Activated CD4-positive, CD25-positive, alpha-beta regulatory T cell treated with anti-CD3 and anti-CD28 coated beads, Interleukin-2, amount 50 U/mL, for 72 hours (primary cell): ENCODE measurements around the gene STX12.
"Not testable (repeated sequence)": the region's sequence is repeated elsewhere in the genome, so short reads cannot be mapped to it uniquely, and the experiment has no call there.

ENCODE experiments used
- DNase-seq: peaks from one replicate; pipeline ENCODE4 v3.0.0; 2021

The STX12 gene

DNA sequence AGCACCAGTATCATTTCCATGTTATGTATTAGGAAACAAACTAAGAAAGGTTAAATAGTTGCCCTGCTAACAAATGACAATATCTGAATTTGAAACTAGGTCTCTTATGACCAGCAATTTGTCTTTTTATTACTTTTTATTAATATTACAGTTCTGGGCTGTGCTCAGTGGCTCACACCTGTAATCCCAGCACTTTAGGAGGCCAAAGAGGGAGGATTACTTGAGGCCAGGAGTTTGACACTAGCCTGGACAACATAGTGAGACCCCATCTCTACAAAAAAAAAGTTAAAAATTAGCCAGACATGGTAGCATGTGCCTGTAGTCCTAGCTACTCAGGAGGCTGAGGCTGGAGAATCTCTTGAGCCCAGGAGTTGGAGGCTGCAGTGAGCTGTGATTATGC, 3.3 kb downstream of the STX12 start:
- DNase-seq = not testable (repeated sequence)

DNA sequence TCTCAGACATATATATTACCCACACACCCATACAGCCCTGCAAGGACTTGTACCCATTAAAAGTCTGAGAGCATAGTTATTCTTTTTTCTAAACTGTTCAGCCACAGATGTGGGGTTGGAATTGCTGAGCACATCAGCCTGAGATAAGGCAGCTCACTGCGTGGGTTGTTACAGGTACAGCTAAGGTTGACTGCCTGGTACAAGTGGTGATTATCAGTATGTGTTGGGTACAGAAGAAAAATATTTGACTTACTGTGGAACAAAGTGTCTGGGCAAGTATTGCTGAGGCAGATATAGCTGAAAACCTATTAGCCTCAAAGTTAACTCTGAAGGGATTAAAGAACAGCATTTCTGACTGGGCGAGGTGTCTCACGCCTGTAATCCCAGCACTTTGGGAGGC, 5.0 kb downstream of the STX12 start:
- DNase-seq = no peak

DNA sequence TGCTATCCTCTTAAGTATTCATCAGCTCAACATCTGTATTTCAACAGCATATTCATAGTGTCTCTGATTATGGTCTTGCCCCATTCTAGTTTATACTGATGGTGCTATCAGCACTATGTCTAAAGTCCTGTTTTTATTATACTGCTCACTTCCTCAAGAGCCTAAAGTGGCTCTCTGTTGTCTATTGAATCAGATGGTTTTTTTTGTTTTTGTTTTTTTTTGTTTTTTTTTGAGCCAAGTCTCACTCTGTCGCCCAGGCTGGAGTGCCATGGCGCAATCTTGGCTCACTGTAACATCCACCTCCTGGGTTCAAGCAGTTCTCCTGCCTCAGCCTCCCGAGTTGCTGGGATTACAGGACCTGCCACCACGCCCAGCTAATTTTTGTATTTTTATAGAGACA, 6.1 kb downstream of the STX12 start:
- no peak for DNase-seq

DNA sequence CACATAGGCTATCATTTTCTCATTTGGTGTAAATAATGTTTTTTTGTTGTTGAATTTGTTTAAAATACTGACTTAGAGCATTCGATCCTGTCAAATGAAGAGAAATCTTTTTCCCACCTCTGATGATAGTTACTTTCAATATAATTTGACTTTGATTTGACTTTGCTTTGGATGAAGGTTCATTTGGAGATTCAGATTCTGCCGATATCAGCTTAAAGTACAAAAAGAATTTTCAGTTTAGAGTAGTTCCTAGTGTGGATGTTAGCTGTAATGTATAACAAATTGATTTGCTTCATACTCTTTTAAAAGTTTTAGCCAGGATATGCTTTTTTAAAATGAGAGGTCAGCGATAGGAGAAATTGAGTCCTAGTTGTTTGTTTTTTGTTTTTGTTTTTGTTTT, 9.9 kb downstream of the STX12 start:
- DNase-seq = no peak

DNA sequence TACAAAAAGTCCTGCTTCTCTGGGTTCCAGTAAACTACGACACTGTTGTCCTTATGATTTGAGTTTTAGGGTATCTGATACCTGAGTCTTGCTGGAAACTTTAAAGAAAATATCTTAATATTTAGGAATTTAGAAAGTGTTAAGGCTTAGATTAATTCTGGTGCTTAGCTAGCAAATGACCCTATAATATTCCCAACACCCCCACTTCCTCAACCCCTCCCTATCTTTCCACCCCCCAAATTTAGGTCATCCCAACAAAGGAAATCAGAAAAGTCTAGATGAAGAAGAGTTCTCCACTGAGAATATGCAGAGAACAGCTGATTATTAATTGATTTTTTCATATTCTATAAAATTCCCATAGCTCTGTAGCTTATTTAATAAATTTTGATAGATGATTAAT, 11.7 kb downstream of the STX12 start:
- no peak for DNase-seq

DNA sequence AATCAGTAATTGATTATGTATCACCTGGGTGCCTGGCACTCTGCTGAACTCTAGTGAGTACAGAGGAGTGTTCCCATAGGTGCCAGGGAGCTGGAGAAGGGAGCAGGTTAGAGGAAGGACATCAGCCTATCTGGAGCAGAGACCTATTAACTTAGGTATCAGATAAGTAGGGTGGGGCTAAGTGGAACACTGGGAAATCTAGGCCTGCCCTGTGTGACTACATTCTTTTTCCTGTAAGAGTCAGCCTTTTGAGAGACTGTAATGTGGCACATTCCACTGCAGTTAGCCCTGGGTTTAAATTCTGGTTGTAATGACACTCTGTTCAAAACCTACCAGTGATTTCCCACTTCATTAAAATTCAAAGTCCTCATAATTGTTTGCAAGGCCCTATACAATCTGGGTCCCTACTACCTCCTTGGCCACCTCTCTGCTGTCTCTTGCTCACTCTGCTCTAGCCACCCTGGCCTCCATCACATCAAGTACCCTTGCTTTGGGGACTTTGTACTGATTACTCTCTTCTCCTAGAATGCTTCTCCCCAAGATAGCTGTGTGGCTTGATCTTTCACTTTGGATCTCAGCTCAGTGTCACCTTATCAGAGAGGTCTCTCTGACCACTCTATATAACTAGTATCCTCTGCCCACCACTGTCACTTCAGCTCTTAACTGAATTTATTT, 12.9 kb downstream of the STX12 start:
- DNase-seq = no peak

DNA sequence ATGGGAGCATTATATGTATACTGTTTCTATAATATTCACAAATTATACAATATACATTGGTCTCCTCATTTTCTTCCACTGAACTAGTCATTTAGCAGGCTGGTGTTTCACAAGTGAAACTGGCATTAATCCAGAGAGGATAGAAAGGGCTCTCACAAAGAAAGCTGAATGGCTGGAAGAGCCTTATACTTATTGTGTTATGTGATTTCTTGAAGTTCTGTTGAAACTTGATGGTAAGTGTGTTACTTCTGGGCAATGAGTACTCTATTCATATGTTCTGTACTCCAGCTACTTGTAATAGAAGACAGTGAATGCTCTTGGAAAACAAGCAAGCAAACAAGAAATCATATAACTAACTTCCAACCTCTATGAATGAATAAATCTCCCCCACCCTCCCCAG, 14.9 kb downstream of the STX12 start:
- DNase-seq = no peak

DNA sequence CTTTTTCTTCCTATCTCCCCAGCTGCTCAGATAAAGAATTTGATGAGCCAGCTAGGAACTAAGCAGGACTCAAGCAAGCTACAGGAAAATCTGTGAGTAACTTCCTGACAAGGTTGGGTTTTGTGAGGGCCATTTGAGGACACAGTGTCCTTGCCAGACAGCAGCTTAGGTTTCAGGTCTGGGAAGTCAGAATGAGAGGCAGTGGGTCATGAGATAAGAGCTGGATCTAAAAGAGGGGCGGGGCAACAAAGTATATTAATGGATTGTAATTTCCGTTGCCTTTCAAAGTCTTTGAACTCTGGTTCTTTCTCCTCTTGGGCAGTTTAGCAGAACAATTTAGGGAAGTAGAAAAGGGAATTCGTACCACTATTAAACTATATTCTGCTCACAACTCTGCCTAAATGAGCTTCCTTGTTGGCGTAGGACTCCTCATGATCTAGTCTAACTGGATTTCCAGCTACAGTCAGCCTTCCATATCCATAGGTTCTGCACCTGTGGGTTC, 16.6 kb downstream of the STX12 start:
- DNase-seq = no peak

DNA sequence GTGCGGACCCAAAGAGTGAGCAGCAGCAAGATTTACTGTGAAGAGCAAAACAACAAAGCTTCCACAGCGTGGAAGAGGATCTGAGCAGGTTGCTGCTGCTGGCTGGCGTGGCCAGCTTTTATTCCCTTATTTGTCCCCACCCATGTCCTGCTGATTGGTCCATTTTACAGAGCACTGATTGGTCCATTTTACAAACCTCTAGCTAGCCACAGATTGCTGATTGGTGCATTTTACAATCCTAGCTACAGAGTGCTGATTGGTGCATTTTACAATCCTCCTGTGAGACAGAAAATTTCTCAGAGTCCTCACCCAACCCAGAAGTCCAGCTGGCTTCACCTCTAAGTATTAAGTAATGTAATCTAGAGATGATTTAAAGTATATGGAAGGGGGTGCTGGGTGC, 17.3 kb downstream of the STX12 start:
- not testable (repeated sequence) for DNase-seq

DNA sequence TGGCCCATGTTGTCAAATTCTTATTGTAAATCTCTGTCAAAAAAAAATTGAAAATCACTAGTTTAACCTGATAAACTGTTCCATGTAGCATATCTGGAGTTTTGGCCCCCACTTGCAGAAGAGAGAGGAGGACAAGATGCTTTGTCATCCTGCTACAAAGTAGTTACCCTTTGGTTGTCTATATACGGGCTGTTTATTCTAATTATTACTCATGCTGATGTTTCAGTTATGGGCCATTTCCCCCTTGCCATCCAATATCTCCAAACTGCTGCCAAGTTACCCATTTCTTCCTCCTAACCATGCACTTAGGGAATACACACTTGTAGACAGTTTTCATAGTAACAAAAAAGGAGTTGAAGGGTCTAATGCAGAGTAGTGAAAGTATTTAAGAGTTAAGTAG, 22.6 kb downstream of the STX12 start:
- DNase-seq = no peak

DNA sequence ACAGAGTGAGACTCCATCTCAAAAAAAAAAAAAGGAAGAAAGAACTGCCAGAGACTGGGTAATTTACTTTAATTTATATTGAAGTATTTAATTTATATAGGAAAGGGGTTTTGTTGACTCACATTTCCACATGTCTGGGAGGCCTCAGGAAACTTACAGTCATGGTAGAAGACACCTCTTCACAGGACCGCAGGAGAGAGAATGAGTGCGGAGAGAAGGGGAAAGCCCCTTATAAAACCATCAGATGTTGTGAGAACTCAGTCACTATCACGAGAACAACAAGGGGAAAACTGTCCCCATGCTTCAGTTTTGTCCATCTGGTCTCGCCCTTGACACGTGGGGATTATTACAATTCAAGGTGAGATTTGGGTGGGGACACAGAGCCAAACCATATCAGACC, 31.8 kb downstream of the STX12 start:
- no peak for DNase-seq

DNA sequence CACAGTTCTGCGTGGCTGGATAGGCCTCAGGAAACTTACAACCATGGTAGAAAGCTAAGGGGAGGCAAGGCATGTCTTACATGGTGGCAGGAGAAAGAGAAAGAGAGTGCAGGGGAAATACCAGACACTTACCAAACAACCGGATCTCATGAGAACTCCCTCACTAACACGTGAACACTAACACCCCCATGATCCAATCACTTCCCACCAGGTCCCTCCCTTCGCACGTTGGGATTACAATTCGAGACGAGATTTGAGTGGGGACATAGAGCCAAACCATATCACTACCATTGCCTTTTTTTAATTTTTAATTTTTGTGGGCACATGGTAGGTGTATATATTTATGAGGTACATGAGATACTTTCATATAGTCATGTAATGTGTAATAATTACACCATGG, 33.7 kb downstream of the STX12 start:
- DNase-seq = no peak

DNA sequence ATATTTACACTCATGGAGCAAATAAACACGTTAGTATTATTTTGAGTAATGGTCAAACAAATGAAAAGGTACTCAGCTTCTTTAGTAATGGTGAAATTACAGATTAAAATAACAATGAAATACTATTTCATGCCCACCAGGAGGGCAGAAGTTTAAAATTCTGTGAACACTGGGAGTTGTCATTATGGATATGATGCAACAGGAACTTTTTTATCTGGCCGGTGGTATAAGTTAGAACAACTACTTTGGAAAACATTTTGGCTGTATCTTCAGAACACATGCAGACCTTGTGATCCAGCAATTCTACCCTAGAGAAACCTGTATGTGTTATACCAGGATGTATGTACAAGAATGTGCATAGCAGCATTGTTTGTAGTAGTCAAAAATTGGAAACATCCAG, 34.4 kb downstream of the STX12 start:
- no peak for DNase-seq

DNA sequence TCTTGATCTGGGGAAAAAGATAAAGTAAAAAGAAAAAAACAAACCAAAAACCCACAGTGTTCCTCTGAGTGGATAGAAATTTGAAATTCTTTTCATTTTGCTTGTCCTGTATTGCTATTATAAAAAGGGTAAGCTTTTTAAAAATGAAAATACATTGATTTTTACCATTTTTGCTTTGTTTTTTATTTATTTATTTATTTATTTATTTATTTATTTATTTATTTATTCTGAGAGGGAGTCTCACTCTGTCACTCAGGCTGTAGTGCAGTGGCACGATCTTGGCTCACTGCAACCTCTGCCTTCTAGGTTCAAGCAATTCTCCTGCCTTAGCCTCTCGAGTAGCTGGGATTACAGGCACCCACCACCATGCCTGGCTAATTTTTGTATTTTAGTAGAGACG, 35.1 kb downstream of the STX12 start:
- DNase-seq = not testable (repeated sequence)

DNA sequence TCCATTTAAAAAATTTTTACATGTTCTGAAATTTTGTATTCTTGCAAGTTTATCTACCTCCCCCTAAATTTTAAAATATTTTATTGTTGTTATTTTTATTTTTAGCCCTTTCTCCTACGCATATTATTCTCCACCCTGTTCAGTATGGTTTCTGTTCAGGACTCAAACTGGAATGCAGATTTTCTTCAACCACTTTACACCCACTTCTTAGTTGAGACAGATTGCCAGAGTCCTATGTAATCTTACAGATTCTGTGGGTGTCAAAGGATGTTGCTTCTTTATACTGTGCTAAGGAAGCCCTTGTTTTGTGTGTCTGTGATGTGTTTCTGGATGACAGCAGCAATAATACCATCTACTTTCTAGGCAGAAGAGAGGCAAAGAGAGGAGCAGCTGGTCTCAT, 36.9 kb downstream of the STX12 start:
- no peak for DNase-seq

DNA sequence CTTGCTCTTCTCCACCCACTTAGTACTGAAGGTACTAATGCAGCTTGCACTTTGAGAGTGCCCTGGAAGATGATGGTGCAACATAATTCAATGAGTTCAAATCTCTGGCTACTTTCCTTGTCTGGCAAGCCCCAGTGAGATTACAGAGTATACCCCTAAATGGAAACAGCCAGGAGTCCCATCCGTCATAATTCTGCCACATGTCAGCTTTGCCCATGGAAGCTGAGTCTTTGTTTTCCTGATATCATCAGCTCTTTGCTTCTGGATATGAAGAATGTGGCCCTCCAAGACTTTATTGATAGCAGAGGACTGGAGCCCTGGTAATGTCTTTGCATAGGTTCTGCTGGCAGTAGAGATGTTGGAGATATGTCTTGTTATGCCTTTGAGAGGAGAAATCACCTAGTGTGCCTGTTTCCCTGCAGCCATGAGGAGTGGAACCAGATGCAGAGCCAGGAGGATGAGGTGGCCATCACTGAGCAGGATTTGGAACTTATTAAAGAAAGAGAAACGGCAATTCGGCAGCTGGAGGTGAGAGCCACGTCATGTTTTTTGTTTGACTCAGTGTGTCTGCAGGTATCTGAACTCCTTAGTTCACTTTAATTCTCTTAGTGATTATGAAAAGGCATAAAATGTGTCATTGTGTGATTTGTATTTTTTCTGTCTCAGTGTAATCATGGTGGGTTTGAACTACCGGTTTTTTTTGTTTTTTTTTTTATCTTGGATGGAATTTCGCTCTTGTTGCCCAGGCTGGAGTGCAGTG, 38.9 kb downstream of the STX12 start:
- no peak for DNase-seq

DNA sequence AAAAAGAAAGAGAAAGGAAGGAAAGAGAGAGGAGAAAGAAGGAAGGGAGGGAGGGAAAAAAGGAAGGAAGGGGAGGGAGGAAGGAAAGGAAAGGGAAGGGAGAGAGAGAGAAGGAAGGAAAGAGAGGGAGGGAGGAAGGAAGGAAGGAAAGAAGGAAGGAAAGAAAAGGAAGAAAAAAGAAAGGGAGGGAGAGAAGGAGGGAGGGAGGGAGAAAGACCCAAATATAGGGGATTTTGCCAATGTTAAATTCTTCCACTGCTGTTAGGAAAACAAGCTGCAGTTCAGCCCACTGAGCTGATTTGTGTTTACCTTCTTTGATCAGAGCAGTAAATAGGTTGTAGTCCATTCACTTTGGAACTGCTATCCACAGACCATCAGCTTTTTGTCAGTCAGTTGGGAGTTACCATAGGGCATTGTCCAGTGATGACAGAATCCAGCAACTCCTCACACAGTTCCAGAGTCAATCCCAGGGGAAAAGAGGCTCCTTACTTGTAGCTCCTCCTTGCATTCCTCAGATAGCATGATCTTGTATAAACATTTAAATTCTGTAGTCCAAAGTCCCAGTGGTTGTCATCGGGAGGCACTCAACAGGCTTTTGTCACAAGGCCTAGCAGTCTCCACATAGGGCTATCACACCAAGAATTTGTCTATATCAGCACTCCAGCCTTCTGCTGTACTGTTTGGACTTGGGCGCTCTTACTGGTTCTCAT, 44.1 kb downstream of the STX12 start:
- DNase-seq = no peak

DNA sequence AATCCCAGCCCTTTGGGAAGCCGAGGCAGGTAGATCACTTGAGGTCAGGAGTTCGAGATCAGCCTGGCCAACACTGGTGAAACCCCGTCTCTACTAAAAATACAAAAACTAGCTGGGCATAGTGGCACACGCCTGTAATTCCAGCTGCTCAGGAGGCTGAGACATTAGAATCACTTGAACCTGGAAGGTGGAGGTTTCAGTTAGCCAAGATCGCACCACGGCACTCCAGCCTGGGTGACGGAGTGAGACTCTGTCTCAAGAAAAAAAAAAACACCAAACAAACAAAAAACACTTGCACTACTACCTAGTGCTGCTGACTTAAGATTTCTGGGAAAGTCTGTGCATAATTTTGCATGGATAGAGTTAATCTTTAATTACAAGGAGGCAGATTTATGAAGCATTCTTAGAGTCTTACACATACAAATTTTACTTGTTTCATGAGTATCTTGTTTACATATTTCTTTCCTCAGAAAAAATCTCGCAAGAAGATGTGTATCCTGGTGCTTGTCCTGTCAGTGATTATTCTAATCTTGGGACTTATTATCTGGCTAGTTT, 48.8 kb downstream of the STX12 start:
- no peak for DNase-seq

DNA sequence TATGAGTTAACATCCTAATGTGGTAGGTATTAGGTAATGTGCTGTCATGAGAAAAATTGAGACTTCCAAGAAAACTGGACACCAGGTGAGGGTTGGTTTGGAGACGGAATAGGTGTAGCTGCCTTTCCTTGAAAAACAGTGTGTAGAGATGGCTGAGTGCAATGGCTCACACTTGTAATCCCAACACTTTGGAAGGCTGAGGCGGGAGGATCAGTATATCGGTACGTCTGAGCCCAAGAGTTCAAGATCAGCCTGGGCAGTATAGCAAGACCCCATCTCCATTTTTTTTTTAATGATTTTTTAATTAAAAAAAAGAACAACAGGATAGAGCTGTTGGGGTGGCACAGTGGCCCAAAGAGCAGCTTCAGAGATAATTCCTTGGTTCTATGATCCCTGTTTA, 50.8 kb downstream of the STX12 start:
- no peak for DNase-seq

DNA sequence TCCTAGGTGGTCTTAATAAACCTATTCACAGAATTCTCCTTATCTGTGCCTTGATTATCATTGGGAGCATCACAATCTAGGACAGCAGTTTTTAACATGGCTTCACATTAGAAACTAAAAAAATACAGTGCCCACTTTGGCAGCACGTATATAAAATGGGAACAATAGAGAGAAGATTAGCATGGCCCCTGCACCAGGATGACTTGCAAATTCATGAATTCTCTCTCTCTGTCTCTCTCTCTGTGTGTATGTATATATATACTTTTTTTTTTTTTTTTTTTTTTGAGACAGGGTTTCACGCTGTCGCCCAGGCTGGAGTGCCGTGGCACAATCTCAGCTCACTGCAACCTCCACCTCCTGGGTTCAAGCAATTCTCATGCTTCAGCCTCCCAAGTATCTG, 51.4 kb downstream of the STX12 start:
- DNase-seq = no peak

DNA sequence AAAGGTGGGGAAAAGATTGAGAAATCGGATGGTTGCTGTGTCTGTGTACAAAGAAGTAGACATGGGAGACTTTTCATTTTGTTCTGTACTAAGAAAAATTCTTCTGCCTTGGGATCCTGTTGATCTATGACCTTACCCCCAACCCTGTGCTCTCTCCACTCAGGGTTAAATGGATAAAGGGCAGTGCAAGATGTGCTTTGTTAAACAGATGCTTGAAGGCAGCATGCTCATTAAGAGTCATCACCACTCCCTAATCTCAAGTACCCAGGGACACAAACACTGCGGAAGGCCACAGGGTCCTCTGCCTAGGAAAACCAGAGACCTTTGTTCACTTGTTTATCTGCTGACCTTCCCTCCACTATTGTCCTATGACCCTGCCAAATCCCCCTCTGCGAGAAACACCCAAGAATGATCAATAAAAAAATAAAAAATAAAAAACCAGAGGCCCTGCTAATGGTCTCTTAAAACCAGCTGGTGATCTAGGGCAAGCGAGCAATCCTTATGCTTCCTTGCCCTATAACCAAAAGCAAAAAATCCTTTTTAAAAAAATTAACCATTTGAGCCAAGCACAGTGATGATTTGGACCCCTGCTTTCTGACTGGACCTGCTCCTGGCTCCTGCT, 56.4 kb downstream of the STX12 start:
- not testable (repeated sequence) for DNase-seq

DNA sequence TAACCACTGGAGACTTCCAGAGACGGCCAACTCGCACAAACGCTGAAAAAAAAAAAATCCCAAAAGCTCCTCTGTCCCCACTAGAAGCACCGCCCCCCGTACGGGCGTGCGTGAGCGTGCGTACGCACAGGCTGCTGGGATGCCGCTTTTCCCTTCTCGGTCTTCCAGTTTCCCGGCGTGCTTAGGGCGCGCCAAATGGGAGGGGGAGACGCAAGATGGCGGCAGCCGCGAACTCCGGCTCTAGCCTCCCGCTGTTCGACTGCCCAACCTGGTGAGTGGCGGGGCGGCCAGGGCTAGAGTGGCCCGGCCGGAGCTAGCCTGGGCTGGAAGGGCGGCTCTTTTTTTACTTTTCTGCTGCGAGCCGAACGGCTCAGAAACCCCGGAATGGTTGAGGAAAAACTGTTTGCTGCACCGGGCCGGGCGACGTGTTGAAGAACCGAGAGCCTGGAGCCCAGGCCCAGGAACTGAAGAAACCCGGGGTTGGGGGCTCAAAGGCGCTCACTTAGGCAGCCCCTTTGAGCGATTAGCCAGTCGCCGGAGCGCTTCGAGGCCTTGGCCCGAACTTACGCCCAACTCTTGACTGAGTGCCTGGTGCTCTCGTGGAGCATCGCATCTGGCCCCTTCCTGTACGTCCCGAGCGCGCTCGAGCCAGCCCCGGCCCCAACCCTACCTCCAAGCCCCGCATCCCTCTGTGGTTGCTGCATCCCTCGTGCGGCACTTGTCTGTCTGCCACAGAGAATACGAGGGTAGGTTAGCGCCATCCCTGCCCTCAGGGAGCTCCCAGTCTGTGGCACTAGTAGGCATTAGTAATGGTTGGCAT, 57.8 kb downstream of the STX12 start, which contains the start of gene PPP1R8:
PPP1R8 (plus strand) TSS at position 162 of the 820 bp plus-strand sequence; CDS start at position 216, 54 bp downstream.
- peak; percentile 84 for DNase-seq
